Neuron (in vitro differentiated cells): Measurements from ENCODE around the gene MCIDAS.

ENCODE experiments used
- H2AFZ ChIP-seq: one replicate; pipeline ENCODE4 v1.6.1; 2013; ENCODE audit warnings: low read depth, mild to moderate bottlenecking, inconsistent platforms, low read length, moderate library complexity
- H3K27me3 ChIP-seq: one replicate; pipeline ENCODE4 v1.6.1; 2013; ENCODE audit warnings: low read length; ENCODE audit not compliant: insufficient read depth
- H3K36me3 ChIP-seq: one replicate; pipeline ENCODE4 v1.6.1; 2013; ENCODE audit warnings: low read length; ENCODE audit not compliant: insufficient read depth
- H3K4me1 ChIP-seq: one replicate; pipeline ENCODE4 v1.6.1; 2013; ENCODE audit warnings: low read length; ENCODE audit not compliant: insufficient read depth
- H3K4me3 ChIP-seq: 2 replicates; pipeline ENCODE4 v1.5.1; 2013; ENCODE audit warnings: mild to moderate bottlenecking, low read length, moderate library complexity
- H3K9me3 ChIP-seq: one replicate; pipeline ENCODE4 v1.6.1; 2013; ENCODE audit warnings: low read length

MCIDAS gene

GRCh38 chr5:55230086-55230629 lies 3.0 kb upstream of the MCIDAS start:
- H3K36me3 ChIP-seq = no peaks in the 10 kb centered on the region
- peaks cover 89% of the 10 kb centered on the region for H3K27me3 ChIP-seq
- H2AFZ ChIP-seq = no peak overlapping the region
- H3K9me3 ChIP-seq = no peaks in the 10 kb centered on the region
- no peak overlapping the region for H3K4me3 ChIP-seq
- H3K4me1 ChIP-seq = peaks cover 36% of the 10 kb centered on the region

- Histone ChIP-seq H3K27me3 (peaks cover 96% of the 10 kb centered on the region), H3K4me3 (peak overlapping the region; percentile 44), H3K4me1 (peaks cover 26% of the 10 kb centered on the region), H3K36me3 (no peaks in the 10 kb centered on the region), H3K9me3 (no peaks in the 10 kb centered on the region), H2AFZ (peak overlapping the region; percentile 86)
Measured at GRCh38 chr5:55227664-55228430, 732 bp upstream of the MCIDAS start.

- Histone ChIP-seq H3K36me3 (no peaks in the 10 kb centered on the region), H3K4me1 (peaks cover 15% of the 10 kb centered on the region), H3K4me3 (peak overlapping the region; percentile 44), H2AFZ (peak overlapping the region; percentile 86), H3K27me3 (peaks cover 95% of the 10 kb centered on the region), H3K9me3 (peaks cover 7% of the 10 kb centered on the region)
Measured at GRCh38 chr5:55226027-55226933, 835 bp downstream of the MCIDAS start.

- Histone ChIP-seq H3K4me3 (no peak overlapping the region), H3K36me3 (no peaks in the 10 kb centered on the region), H2AFZ (no peak overlapping the region), H3K9me3 (peaks cover 9% of the 10 kb centered on the region), H3K4me1 (peaks cover 9% of the 10 kb centered on the region), H3K27me3 (peaks cover 95% of the 10 kb centered on the region)
Measured at GRCh38 chr5:55225346-55225745, 1.8 kb downstream of the MCIDAS start.

GRCh38 chr5:55223812-55224240 lies 3.3 kb downstream of the MCIDAS start:
- Histone ChIP-seq H3K4me1 (peaks cover 9% of the 10 kb centered on the region), H3K9me3 (peaks cover 9% of the 10 kb centered on the region), H2AFZ (no peak overlapping the region), H3K4me3 (no peak overlapping the region), H3K36me3 (no peaks in the 10 kb centered on the region), H3K27me3 (peaks cover 97% of the 10 kb centered on the region)

GRCh38 chr5:55222985-55223811 lies 3.9 kb downstream of the MCIDAS start:
- Histone ChIP-seq H3K9me3 (peaks cover 9% of the 10 kb centered on the region), H2AFZ (peak overlapping the region; percentile 40), H3K27me3 (peaks cover 95% of the 10 kb centered on the region), H3K4me1 (peaks cover 9% of the 10 kb centered on the region), H3K36me3 (no peaks in the 10 kb centered on the region), H3K4me3 (no peak overlapping the region)

- H3K27me3 ChIP-seq = peaks cover 87% of the 10 kb centered on the region
- H2AFZ ChIP-seq = no peak overlapping the region
- peaks cover 9% of the 10 kb centered on the region for H3K9me3 ChIP-seq
- H3K4me3 ChIP-seq = no peak overlapping the region
- H3K36me3 ChIP-seq = no peaks in the 10 kb centered on the region
- peaks cover 3% of the 10 kb centered on the region for H3K4me1 ChIP-seq
Measured at GRCh38 chr5:55222092-55222984, 4.8 kb downstream of the MCIDAS start.

GRCh38 chr5:55220433-55221185 lies 6.5 kb downstream of the MCIDAS start:
- Histone ChIP-seq H3K4me1 (peaks cover 2% of the 10 kb centered on the region), H3K9me3 (peaks cover 9% of the 10 kb centered on the region), H3K36me3 (no peaks in the 10 kb centered on the region), H2AFZ (peak overlapping the region; percentile 8), H3K27me3 (peaks cover 70% of the 10 kb centered on the region), H3K4me3 (peak overlapping the region; percentile 25)

GRCh38 chr5:55219770-55220169 lies 7.3 kb downstream of the MCIDAS start:
- Histone ChIP-seq H3K4me1 (peaks cover 2% of the 10 kb centered on the region), H3K9me3 (peaks cover 9% of the 10 kb centered on the region), H2AFZ (no peak overlapping the region), H3K27me3 (peaks cover 62% of the 10 kb centered on the region), H3K36me3 (no peaks in the 10 kb centered on the region), H3K4me3 (no peak overlapping the region)

GRCh38 chr5:55218967-55219366 lies 8.1 kb downstream of the MCIDAS start:
- no peaks in the 10 kb centered on the region for H3K36me3 ChIP-seq
- peaks cover 61% of the 10 kb centered on the region for H3K27me3 ChIP-seq
- H3K4me1 ChIP-seq = peaks cover 2% of the 10 kb centered on the region
- no peak overlapping the region for H3K4me3 ChIP-seq
- peaks cover 9% of the 10 kb centered on the region for H3K9me3 ChIP-seq
- no peak overlapping the region for H2AFZ ChIP-seq

GRCh38 chr5:55211184-55211874 lies 15.8 kb downstream of the MCIDAS start:
- H3K9me3 ChIP-seq = no peaks in the 10 kb centered on the region
- H3K36me3 ChIP-seq = no peaks in the 10 kb centered on the region
- H3K4me1 ChIP-seq = no peaks in the 10 kb centered on the region
- no peak overlapping the region for H2AFZ ChIP-seq
- no peak overlapping the region for H3K4me3 ChIP-seq
- H3K27me3 ChIP-seq = peaks cover 16% of the 10 kb centered on the region
